ENCODE results near the gene PPP1R12B.
"Not testable (repeated sequence)": the region's sequence is repeated elsewhere in the genome, so short reads cannot be mapped to it uniquely, and the experiment has no call there.

- TF ChIP-seq, protein P1, sequence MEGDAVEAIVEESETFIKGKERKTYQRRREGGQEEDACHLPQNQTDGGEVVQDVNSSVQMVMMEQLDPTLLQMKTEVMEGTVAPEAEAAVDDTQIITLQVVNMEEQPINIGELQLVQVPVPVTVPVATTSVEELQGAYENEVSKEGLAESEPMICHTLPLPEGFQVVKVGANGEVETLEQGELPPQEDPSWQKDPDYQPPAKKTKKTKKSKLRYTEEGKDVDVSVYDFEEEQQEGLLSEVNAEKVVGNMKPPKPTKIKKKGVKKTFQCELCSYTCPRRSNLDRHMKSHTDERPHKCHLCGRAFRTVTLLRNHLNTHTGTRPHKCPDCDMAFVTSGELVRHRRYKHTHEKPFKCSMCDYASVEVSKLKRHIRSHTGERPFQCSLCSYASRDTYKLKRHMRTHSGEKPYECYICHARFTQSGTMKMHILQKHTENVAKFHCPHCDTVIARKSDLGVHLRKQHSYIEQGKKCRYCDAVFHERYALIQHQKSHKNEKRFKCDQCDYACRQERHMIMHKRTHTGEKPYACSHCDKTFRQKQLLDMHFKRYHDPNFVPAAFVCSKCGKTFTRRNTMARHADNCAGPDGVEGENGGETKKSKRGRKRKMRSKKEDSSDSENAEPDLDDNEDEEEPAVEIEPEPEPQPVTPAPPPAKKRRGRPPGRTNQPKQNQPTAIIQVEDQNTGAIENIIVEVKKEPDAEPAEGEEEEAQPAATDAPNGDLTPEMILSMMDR (conservative IDR thresholded peaks at IDR 0.05; ENCODE audit: low read depth in 2 of 2): not testable (repeated sequence)
- TF ChIP-seq POLR2AphosphoS5 (IDR thresholded peaks at IDR 0.05; ENCODE audit: low read depth); NANOG (IDR thresholded peaks at IDR 0.05; ENCODE audit: borderline replicate concordance); EZH2 (IDR thresholded peaks at IDR 0.05; ENCODE audit: low read depth, unreplicated experiment); STAT1 (IDR thresholded peaks at IDR 0.05; ENCODE audit: unreplicated experiment): not testable (repeated sequence)
Observed at GRCh38 chr1:202552615-202553014, 204.1 kb downstream of the PPP1R12B start.
